Measurements from ENCODE around the gene BNIP5.

BNIP5 gene

DNA sequence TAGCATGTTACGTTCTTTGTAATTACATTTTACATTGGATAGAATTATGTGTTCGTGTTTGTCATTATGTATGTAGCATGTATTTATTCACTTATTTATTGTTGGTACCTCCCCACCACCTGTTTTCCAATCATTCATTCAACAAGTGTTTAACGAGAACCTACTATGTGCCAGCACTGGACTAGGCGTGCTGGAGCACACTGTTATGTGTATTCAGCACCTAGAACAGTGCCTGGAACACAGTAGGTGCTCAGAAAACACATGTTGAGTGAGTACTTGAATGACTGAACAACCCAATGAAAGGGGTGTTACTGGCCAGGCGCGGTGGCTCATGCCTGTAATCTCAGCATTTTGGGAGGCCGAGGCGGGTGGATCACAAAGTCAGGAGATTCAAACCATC is 39.5 kb upstream of the BNIP5 start:
- Histone ChIP-seq H3K4me3 (ENCODE audit: low read depth in 1 of 2, low read length in 2 of 2) (no peak overlapping the region), H3K27ac (ENCODE audit: low read length) (no peak overlapping the region), H4K20me1 (ENCODE audit: insufficient read depth, low read length) (no peaks in the 10 kb centered on the region), H3K79me2 (ENCODE audit: insufficient read depth, low read length) (no peaks in the 10 kb centered on the region), H3K4me1 (ENCODE audit: insufficient read depth, low read length) (no peaks in the 10 kb centered on the region), H3K4me2 (ENCODE audit: insufficient read depth, low read length) (no peak overlapping the region), H3K9ac (ENCODE audit: low read depth, low read length) (no peak overlapping the region), H3K36me3 (ENCODE audit: insufficient read depth, low read length) (no peaks in the 10 kb centered on the region), H3K27me3 (ENCODE audit: insufficient read depth, low read length, poor library complexity) (peaks cover 8% of the 10 kb centered on the region), H2AFZ (ENCODE audit: low read depth, low read length) (no peak overlapping the region), H3K9me3 (ENCODE audit: insufficient read depth, low read length, severe bottlenecking) (no peaks in the 10 kb centered on the region)
- DNase-seq, result no peak
- no peak for TF ChIP-seq EZH2 (IDR thresholded peaks at IDR 0.05; ENCODE audit: borderline replicate concordance, low read depth, low read length, severe bottlenecking)
- TF ChIP-seq CTCF (IDR thresholded peaks at IDR 0.05; ENCODE audit: borderline replicate concordance, extremely low read depth, low read length, poor library complexity, severe bottlenecking), result no peak
- ATAC-seq (ENCODE audit: insufficient read depth, low read depth), result no peak

- Histone ChIP-seq H4K20me1 (ENCODE audit: insufficient read depth, low read length) (no peaks in the 10 kb centered on the region), H3K36me3 (ENCODE audit: insufficient read depth, low read length) (no peaks in the 10 kb centered on the region), H3K9me3 (ENCODE audit: insufficient read depth, low read length, severe bottlenecking) (no peaks in the 10 kb centered on the region), H3K27ac (ENCODE audit: low read length) (no peak overlapping the region), H3K79me2 (ENCODE audit: insufficient read depth, low read length) (no peaks in the 10 kb centered on the region), H3K4me2 (ENCODE audit: insufficient read depth, low read length) (no peak overlapping the region), H3K9ac (ENCODE audit: low read depth, low read length) (no peak overlapping the region), H2AFZ (ENCODE audit: low read depth, low read length) (no peak overlapping the region), H3K4me1 (ENCODE audit: insufficient read depth, low read length) (no peaks in the 10 kb centered on the region), H3K27me3 (ENCODE audit: insufficient read depth, low read length, poor library complexity) (peaks cover 5% of the 10 kb centered on the region), H3K4me3 (ENCODE audit: low read depth in 1 of 2, low read length in 2 of 2) (no peak overlapping the region)
- no peak for DNase-seq
- ATAC-seq (ENCODE audit: insufficient read depth, low read depth), result no peak
- no peak for TF ChIP-seq CTCF (IDR thresholded peaks at IDR 0.05; ENCODE audit: borderline replicate concordance, extremely low read depth, low read length, poor library complexity, severe bottlenecking)
- no peak for TF ChIP-seq EZH2 (IDR thresholded peaks at IDR 0.05; ENCODE audit: borderline replicate concordance, low read depth, low read length, severe bottlenecking)
Observed at GRCh38 chr6:36375644-36376155, 39.0 kb upstream of the BNIP5 start.

- Histone ChIP-seq H3K4me3 (ENCODE audit: low read depth in 1 of 2, low read length in 2 of 2) (no peak overlapping the region), H2AFZ (ENCODE audit: low read depth, low read length) (no peak overlapping the region), H3K4me2 (ENCODE audit: insufficient read depth, low read length) (no peak overlapping the region), H3K9ac (ENCODE audit: low read depth, low read length) (no peak overlapping the region), H3K27ac (ENCODE audit: low read length) (no peak overlapping the region), H3K79me2 (ENCODE audit: insufficient read depth, low read length) (no peaks in the 10 kb centered on the region), H3K9me3 (ENCODE audit: insufficient read depth, low read length, severe bottlenecking) (no peaks in the 10 kb centered on the region), H3K4me1 (ENCODE audit: insufficient read depth, low read length) (no peaks in the 10 kb centered on the region), H3K27me3 (ENCODE audit: insufficient read depth, low read length, poor library complexity) (no peaks in the 10 kb centered on the region), H3K36me3 (ENCODE audit: insufficient read depth, low read length) (no peaks in the 10 kb centered on the region), H4K20me1 (ENCODE audit: insufficient read depth, low read length) (no peaks in the 10 kb centered on the region)
- DNase-seq (no peak), ATAC-seq (ENCODE audit: insufficient read depth, low read depth) (no peak)
- no peak for TF ChIP-seq CTCF (IDR thresholded peaks at IDR 0.05; ENCODE audit: borderline replicate concordance, extremely low read depth, low read length, poor library complexity, severe bottlenecking)
- TF ChIP-seq EZH2 (IDR thresholded peaks at IDR 0.05; ENCODE audit: borderline replicate concordance, low read depth, low read length, severe bottlenecking), result no peak
Observed at GRCh38 chr6:36374972-36375371, 38.3 kb upstream of the BNIP5 start.

- H3K27ac ChIP-seq (ENCODE audit: low read length), result no peak overlapping the region
- H2AFZ ChIP-seq (ENCODE audit: low read depth, low read length), result no peak overlapping the region
- TF ChIP-seq CTCF (IDR thresholded peaks at IDR 0.05; ENCODE audit: borderline replicate concordance, extremely low read depth, low read length, poor library complexity, severe bottlenecking), result no peak
- TF ChIP-seq EZH2 (IDR thresholded peaks at IDR 0.05; ENCODE audit: borderline replicate concordance, low read depth, low read length, severe bottlenecking), result no peak
- H3K79me2 ChIP-seq (ENCODE audit: insufficient read depth, low read length), result no peaks in the 10 kb centered on the region
- no peak for DNase-seq
- no peaks in the 10 kb centered on the region for H4K20me1 ChIP-seq (ENCODE audit: insufficient read depth, low read length)
- H3K27me3 ChIP-seq (ENCODE audit: insufficient read depth, low read length, poor library complexity), result no peaks in the 10 kb centered on the region
- no peak overlapping the region for H3K9ac ChIP-seq (ENCODE audit: low read depth, low read length)
- no peak overlapping the region for H3K4me3 ChIP-seq (ENCODE audit: low read depth in 1 of 2, low read length in 2 of 2)
- ATAC-seq (ENCODE audit: insufficient read depth, low read depth), result no peak
- H3K9me3 ChIP-seq (ENCODE audit: insufficient read depth, low read length, severe bottlenecking), result no peaks in the 10 kb centered on the region
- H3K4me2 ChIP-seq (ENCODE audit: insufficient read depth, low read length), result no peak overlapping the region
- no peaks in the 10 kb centered on the region for H3K4me1 ChIP-seq (ENCODE audit: insufficient read depth, low read length)
- no peaks in the 10 kb centered on the region for H3K36me3 ChIP-seq (ENCODE audit: insufficient read depth, low read length)
Observed at GRCh38 chr6:36374194-36374593, 37.5 kb upstream of the BNIP5 start.
